ENCODE measurements around the gene KCND2. TPM values are rescaled to one million over a fixed set of nuclear protein-coding genes. Genes with fewer than 3 reads are reported as not detected.

The KCND2 gene
- polyA plus RNA-seq, 1 of the 3 experiments (the other 2 are of a cell fraction) = not detected

DNA sequence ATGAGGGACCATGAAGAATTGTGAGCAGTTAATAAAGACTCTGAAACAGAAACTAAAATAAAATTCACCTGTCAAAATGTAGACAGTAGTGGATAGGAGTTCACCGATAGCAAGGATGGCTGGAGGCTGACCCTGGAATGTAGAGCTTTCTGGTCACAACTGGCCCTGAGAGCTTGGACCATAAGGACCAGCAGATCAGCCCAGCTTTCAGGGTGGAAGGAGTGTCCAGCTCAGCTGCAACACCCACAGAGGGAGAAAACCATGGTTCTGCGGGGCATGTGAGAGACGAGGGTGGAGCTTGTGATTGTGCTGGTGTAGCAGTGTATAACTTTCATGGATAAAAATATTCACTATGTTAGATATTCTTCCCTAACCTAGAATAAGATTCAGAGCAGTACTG is 199.9 kb downstream of the KCND2 start:
- WGBS (ENCODE audit: low lambda C conversion rate) = 30% methylated on average over 3 of the region's 3 CpGs
- peak overlapping the region; percentile 41; the same call in 1 of the 2 replicates for H3K4me2 ChIP-seq
- no peaks in the 10 kb centered on the region for H3F3A ChIP-seq (replicated peaks; ENCODE audit: insufficient read depth)
- ChIA-PET POLR2A (no interaction called here), CTCF (interaction anchor here (0.9 kb wide), 1 partner anchor 14 kb away, joined by 3 read pairs; no protein-coding TSS in a partner anchor)
- no peaks in the 10 kb centered on the region for H3K36me3 ChIP-seq (replicated peaks in 1 of 2; ENCODE audit: control insufficient read depth in 1 of 2, insufficient read depth in 2 of 2, low read length in 1 of 2)
- TF ChIP-seq GABPA (IDR thresholded peaks at IDR 0.05; ENCODE audit: low read depth) (no peak), RFX5 (IDR thresholded peaks at IDR 0.05; ENCODE audit: low read length) (no peak), SMC3 (IDR thresholded peaks at IDR 0.05; ENCODE audit: low read depth, low read length) (no peak)
- TF ChIP-seq, protein P1, sequence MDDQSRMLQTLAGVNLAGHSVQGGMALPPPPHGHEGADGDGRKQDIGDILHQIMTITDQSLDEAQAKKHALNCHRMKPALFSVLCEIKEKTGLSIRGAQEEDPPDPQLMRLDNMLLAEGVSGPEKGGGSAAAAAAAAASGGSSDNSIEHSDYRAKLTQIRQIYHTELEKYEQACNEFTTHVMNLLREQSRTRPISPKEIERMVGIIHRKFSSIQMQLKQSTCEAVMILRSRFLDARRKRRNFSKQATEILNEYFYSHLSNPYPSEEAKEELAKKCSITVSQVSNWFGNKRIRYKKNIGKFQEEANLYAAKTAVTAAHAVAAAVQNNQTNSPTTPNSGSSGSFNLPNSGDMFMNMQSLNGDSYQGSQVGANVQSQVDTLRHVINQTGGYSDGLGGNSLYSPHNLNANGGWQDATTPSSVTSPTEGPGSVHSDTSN (IDR thresholded peaks at IDR 0.05) = no peak
- no peaks in the 10 kb centered on the region for H3K27me3 ChIP-seq (ENCODE audit: insufficient read depth)
- no peak overlapping the region for H2AFZ ChIP-seq (ENCODE audit: low read depth)
- H3K9me3 ChIP-seq = no peaks in the 10 kb centered on the region
- peak overlapping the region in 1 of 2 experiments; percentile 16; a peak in 1 of 4 replicates for H3K4me3 ChIP-seq (ENCODE audit: low read depth in 2 of 2, low read length in 1 of 2)
- H3K27ac ChIP-seq (ENCODE audit: low read depth in 2 of 2, low read length in 1 of 2) = no peak overlapping the region
- no peaks in the 10 kb centered on the region; a peak in 1 of 4 replicates for H3K4me1 ChIP-seq (ENCODE audit: control insufficient read depth in 1 of 2, insufficient read depth in 2 of 2, low read depth in 1 of 2, low read length in 1 of 2)
- H4K20me1 ChIP-seq (ENCODE audit: insufficient read depth) = no peaks in the 10 kb centered on the region
- DNase-seq = no peak
- no peaks in the 10 kb centered on the region for H3K9me2 ChIP-seq
- H3K9ac ChIP-seq = no peak overlapping the region
- no peaks in the 10 kb centered on the region for H3K79me2 ChIP-seq (ENCODE audit: insufficient read depth)

DNA sequence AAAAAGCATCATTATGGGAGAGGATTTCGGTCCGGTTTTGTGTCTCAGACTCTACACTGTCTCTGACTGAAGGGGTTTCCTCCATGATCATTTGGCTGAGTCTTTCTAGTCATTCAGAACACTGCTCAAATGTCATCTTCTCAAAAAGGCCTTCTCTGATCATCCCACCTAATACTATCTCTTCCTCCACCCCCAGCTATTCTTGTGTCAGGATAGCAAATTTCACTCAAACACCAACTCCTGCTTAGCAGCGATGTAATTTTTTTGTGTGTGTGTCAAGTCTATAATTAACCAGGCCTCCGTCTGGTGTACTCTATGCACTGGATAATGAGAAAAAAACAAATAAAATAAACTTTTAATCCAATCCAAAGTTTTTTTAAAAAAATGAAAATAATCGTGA is 200.4 kb downstream of the KCND2 start:
- no peaks in the 10 kb centered on the region for H3K79me2 ChIP-seq (ENCODE audit: insufficient read depth)
- ChIA-PET POLR2A (no interaction called here), CTCF (interaction anchor here (0.9 kb wide), 1 partner anchor 14 kb away, joined by 3 read pairs; no protein-coding TSS in a partner anchor)
- DNase-seq = no peak
- peak overlapping the region; percentile 41; the same call in 1 of the 2 replicates for H3K4me2 ChIP-seq
- no peak overlapping the region for H3K4me3 ChIP-seq (ENCODE audit: low read depth in 2 of 2, low read length in 1 of 2)
- no peak overlapping the region for H3K9ac ChIP-seq
- no peaks in the 10 kb centered on the region for H3K36me3 ChIP-seq (replicated peaks in 1 of 2; ENCODE audit: control insufficient read depth in 1 of 2, insufficient read depth in 2 of 2, low read length in 1 of 2)
- no peaks in the 10 kb centered on the region for H3F3A ChIP-seq (replicated peaks; ENCODE audit: insufficient read depth)
- H4K20me1 ChIP-seq (ENCODE audit: insufficient read depth) = no peaks in the 10 kb centered on the region
- H3K27me3 ChIP-seq (ENCODE audit: insufficient read depth) = no peaks in the 10 kb centered on the region
- H3K27ac ChIP-seq (ENCODE audit: low read depth in 2 of 2, low read length in 1 of 2) = no peak overlapping the region
- H3K9me3 ChIP-seq = no peaks in the 10 kb centered on the region
- 14% methylated on average over 5 of the region's 5 CpGs for WGBS (ENCODE audit: low lambda C conversion rate)
- H2AFZ ChIP-seq (ENCODE audit: low read depth) = no peak overlapping the region
- no peaks in the 10 kb centered on the region; a peak in 1 of 4 replicates for H3K4me1 ChIP-seq (ENCODE audit: control insufficient read depth in 1 of 2, insufficient read depth in 2 of 2, low read depth in 1 of 2, low read length in 1 of 2)
- H3K9me2 ChIP-seq = no peaks in the 10 kb centered on the region
- TF ChIP-seq EP300 (IDR thresholded peaks at IDR 0.05; ENCODE audit: borderline replicate concordance in 1 of 2, low read depth in 1 of 2, low read length in 1 of 2) (no peak), ELF1 (IDR thresholded peaks at IDR 0.05) (no peak), RFX5 (IDR thresholded peaks at IDR 0.05; ENCODE audit: low read length) (no peak), EZH2phosphoT487 (IDR thresholded peaks at IDR 0.05; ENCODE audit: borderline replicate concordance, low read depth) (no peak)
- TF ChIP-seq, protein P2, sequence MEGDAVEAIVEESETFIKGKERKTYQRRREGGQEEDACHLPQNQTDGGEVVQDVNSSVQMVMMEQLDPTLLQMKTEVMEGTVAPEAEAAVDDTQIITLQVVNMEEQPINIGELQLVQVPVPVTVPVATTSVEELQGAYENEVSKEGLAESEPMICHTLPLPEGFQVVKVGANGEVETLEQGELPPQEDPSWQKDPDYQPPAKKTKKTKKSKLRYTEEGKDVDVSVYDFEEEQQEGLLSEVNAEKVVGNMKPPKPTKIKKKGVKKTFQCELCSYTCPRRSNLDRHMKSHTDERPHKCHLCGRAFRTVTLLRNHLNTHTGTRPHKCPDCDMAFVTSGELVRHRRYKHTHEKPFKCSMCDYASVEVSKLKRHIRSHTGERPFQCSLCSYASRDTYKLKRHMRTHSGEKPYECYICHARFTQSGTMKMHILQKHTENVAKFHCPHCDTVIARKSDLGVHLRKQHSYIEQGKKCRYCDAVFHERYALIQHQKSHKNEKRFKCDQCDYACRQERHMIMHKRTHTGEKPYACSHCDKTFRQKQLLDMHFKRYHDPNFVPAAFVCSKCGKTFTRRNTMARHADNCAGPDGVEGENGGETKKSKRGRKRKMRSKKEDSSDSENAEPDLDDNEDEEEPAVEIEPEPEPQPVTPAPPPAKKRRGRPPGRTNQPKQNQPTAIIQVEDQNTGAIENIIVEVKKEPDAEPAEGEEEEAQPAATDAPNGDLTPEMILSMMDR (IDR thresholded peaks at IDR 0.05) = no peak

DNA sequence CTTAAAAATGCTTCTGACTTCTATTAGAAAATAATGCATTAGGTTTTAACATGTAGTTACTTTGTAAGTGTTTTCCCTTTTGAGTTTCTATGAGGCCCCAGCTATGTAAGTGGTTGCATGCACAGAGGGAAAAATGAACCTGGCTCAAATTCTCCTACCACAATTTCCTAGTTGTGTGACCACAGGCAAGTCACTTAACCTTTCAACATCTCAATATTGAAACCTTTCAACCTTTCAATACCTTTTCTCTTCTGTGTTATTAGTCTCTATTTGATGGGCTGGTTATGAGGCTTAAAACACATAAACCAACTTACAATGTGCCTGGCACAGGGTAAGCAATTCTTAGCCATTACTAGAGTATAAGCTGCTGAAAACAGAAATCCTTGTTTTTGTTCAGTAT is 203.0 kb downstream of the KCND2 start:
- H3K27ac ChIP-seq (ENCODE audit: low read depth in 2 of 2, low read length in 1 of 2) = no peak overlapping the region
- no peak overlapping the region for H2AFZ ChIP-seq (ENCODE audit: low read depth)
- CTCF ChIA-PET = no interaction called here
- no peaks in the 10 kb centered on the region for H3K27me3 ChIP-seq (ENCODE audit: insufficient read depth)
- H4K20me1 ChIP-seq (ENCODE audit: insufficient read depth) = no peaks in the 10 kb centered on the region
- no peaks in the 10 kb centered on the region for H3K9me3 ChIP-seq
- no peaks in the 10 kb centered on the region for H3K79me2 ChIP-seq (ENCODE audit: insufficient read depth)
- H3F3A ChIP-seq (replicated peaks; ENCODE audit: insufficient read depth) = no peaks in the 10 kb centered on the region
- H3K4me2 ChIP-seq = no peak overlapping the region
- no peaks in the 10 kb centered on the region; a peak in 1 of 4 replicates for H3K4me1 ChIP-seq (ENCODE audit: control insufficient read depth in 1 of 2, insufficient read depth in 2 of 2, low read depth in 1 of 2, low read length in 1 of 2)
- no peak overlapping the region for H3K4me3 ChIP-seq (ENCODE audit: low read depth in 2 of 2, low read length in 1 of 2)
- POLR2A ChIA-PET = no interaction called here
- DNase-seq = no peak
- no peaks in the 10 kb centered on the region for H3K9me2 ChIP-seq
- no peak overlapping the region for H3K9ac ChIP-seq
- H3K36me3 ChIP-seq (replicated peaks in 1 of 2; ENCODE audit: control insufficient read depth in 1 of 2, insufficient read depth in 2 of 2, low read length in 1 of 2) = no peaks in the 10 kb centered on the region
- TF ChIP-seq GATA2 (CRISPR knock-in tag; IDR thresholded peaks at IDR 0.05) (no peak), RAD21 (IDR thresholded peaks at IDR 0.05; ENCODE audit: low read length) (no peak), YY1 (IDR thresholded peaks at IDR 0.05; ENCODE audit: low read depth) (no peak), TEAD4 (IDR thresholded peaks at IDR 0.05; ENCODE audit: borderline replicate concordance, insufficient read depth) (no peak), SIN3A (IDR thresholded peaks at IDR 0.05; ENCODE audit: borderline replicate concordance, low read depth, low read length) (no peak), TCF12 (IDR thresholded peaks at IDR 0.05) (no peak), RCOR1 (IDR thresholded peaks at IDR 0.05; ENCODE audit: low read length) (no peak), FOXM1 (IDR thresholded peaks at IDR 0.05; ENCODE audit: low read depth) (no peak), RXRA (IDR thresholded peaks at IDR 0.05; ENCODE audit: borderline replicate concordance, low read depth) (no peak), RFX5 (IDR thresholded peaks at IDR 0.05; ENCODE audit: low read length) (no peak), SMC3 (IDR thresholded peaks at IDR 0.05; ENCODE audit: low read depth, low read length) (no peak)
- TF ChIP-seq, protein P2 (IDR thresholded peaks at IDR 0.05) = no peak
- TF ChIP-seq, protein P1 (IDR thresholded peaks at IDR 0.05) = no peak
